ENCODE data around the gene HORMAD2.

HORMAD2 gene

DNA sequence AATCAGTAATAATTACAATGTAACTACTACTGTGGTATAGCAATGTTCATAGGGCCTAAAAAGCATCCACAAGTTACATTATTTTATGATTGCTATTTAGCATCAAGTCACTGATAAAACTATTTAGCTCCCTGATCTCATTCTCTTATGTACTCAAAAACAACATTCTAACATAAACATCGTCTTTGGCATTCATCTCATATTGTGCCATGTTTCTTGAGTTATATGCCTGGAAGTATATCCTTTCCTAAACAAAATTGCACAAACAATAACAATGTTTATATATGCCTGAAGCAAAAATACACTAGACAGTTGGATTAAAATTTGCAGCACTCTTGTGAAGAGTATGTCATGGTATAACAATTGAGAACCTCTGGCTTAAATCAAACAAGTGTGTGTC lies 34.1 kb downstream of the HORMAD2 start:
- TF ChIP-seq, protein P1, sequence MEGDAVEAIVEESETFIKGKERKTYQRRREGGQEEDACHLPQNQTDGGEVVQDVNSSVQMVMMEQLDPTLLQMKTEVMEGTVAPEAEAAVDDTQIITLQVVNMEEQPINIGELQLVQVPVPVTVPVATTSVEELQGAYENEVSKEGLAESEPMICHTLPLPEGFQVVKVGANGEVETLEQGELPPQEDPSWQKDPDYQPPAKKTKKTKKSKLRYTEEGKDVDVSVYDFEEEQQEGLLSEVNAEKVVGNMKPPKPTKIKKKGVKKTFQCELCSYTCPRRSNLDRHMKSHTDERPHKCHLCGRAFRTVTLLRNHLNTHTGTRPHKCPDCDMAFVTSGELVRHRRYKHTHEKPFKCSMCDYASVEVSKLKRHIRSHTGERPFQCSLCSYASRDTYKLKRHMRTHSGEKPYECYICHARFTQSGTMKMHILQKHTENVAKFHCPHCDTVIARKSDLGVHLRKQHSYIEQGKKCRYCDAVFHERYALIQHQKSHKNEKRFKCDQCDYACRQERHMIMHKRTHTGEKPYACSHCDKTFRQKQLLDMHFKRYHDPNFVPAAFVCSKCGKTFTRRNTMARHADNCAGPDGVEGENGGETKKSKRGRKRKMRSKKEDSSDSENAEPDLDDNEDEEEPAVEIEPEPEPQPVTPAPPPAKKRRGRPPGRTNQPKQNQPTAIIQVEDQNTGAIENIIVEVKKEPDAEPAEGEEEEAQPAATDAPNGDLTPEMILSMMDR (IDR thresholded peaks at IDR 0.05; ENCODE audit: low read depth, low read length) = no peak
- H3K4me3 ChIP-seq (ENCODE audit: low read depth, low read length) = no peak overlapping the region
- no peak for DNase-seq (ENCODE audit: low read depth, low spot score)
- in situ Hi-C loops (cut with HindIII; ENCODE audit: low sequenced_read_pairs) = no loop called here

DNA sequence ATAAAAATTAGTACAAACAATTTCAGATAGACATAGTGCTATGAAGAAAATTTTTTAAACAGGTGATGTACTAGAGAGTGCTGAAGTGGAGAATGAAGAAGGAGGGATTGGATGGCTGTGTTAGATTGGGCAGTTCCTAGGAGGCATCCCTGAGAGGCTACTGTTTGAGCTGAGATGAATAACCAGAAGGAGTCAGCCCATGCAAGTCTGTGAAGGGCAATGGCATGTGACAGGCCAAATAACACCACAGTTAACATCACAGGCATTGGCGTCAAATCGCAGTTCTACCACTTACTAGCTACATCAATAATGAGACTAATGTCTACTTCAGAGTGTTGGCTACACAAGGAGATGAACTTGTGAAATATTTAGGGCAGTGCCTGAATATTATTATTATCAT lies 35.4 kb downstream of the HORMAD2 start:
- in situ Hi-C loops (cut with HindIII; ENCODE audit: low sequenced_read_pairs) = no loop called here
- TF ChIP-seq, protein P1 (IDR thresholded peaks at IDR 0.05; ENCODE audit: low read depth, low read length) = no peak
- no peak overlapping the region for H3K4me3 ChIP-seq (ENCODE audit: low read depth, low read length)
- no peak for DNase-seq (ENCODE audit: low read depth, low spot score)

DNA sequence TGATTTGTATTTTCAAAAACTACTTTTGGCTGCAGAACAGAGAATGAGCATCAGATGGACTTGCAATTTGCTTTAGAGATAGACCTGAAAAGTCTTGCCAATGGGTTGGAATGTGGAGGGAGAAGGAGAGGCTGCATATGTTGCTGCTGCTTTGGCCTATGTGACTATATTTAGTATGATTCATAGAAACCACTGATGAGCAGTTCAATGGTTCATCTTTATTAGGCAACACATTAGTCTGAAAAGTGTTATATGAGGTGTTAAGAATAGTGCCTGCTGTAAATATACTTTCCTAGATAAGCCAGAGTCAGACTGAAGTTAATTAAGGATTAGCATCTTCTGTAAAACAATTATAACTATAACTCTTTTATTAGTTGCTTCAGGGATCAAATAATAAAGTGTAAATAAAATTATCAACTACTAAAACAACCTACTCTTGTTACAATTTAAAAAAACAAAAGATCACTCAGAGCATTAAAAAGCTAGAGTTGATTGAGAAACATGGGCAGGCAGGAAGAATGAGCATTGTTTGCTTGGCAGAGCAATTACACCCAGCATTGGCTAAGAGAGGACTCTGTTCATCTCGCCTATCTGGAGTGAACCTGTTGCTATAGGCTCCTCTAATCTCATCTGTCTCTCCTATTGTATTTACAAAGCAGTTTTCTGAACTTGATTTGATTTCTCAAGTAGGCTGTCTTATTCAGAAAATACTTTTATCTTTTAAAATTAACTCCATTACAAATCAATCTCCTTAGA lies 36.3 kb downstream of the HORMAD2 start:
- H3K4me3 ChIP-seq (ENCODE audit: low read depth, low read length) = no peak overlapping the region
- peak; percentile 64 for DNase-seq (ENCODE audit: low read depth, low spot score)
- in situ Hi-C loops (cut with HindIII; ENCODE audit: low sequenced_read_pairs) = no loop called here
- TF ChIP-seq, protein P1 (IDR thresholded peaks at IDR 0.05; ENCODE audit: low read depth, low read length) = no peak

DNA sequence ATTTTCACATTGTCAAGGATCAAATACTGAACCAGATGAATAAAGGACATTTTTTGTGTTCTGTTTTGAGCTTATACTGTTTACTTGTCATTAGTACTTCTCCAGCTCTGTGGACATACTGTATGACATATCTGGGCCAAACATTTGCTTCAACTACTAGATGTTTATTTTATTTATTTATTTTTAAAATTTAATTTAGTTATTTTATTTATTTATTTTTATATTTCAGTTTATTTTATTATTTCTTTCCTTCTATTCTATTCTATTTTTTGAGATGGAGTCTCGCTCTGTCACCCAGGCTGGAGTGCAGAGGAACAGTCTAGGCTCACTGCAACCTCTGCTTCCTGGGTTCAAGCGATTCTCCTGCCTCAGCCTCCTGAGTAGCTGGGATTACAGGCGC lies 37.0 kb downstream of the HORMAD2 start:
- no peak for DNase-seq (ENCODE audit: low read depth, low spot score)
- H3K4me3 ChIP-seq (ENCODE audit: low read depth, low read length) = no peak overlapping the region
- TF ChIP-seq, protein P1 (IDR thresholded peaks at IDR 0.05; ENCODE audit: low read depth, low read length) = no peak
- in situ Hi-C loops (cut with HindIII; ENCODE audit: low sequenced_read_pairs) = no loop called here

DNA sequence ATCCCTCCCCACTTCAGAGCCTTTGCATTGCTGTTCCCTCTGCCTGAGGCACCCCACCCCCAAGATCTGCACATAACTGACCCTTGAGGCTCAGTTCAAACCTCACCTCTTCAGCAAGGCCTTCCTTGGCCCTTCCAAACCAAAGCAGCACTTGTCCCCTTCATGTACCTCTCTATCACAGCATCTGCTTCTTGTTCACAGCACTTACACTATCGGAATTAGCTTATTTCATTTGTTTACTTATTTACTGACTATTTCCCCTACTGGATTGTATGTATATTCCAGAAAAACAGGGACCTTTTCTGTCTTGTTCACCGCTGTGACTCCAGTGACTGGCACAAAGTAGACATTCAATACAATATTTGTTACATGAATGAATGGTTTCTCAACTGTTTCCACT lies 38.0 kb downstream of the HORMAD2 start:
- no peak for DNase-seq (ENCODE audit: low read depth, low spot score)
- no peak overlapping the region for H3K4me3 ChIP-seq (ENCODE audit: low read depth, low read length)
- TF ChIP-seq, protein P1 (IDR thresholded peaks at IDR 0.05; ENCODE audit: low read depth, low read length) = no peak
- in situ Hi-C loops (cut with HindIII; ENCODE audit: low sequenced_read_pairs) = no loop called here

DNA sequence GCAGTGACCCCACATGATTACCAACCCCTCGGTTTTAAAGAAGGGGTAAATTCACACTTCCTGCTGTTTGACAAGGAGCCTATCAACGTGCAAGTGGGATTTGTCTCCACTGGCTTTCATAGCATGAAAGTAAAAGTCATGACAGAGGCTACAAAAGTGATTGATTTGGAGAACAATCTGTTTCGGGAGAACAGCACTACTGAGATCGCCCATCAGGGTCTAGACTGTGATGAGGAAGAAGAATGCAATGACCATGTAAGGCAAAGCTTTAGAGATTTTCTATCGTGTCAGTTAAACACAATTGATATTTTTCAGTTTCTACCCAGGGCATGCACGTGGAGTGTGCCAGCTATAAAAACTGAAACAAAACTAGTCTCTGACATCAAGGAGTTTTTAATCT lies 41.7 kb downstream of the HORMAD2 start:
- in situ Hi-C loops (cut with HindIII; ENCODE audit: low sequenced_read_pairs) = no loop called here
- no peak overlapping the region for H3K4me3 ChIP-seq (ENCODE audit: low read depth, low read length)
- no peak for DNase-seq (ENCODE audit: low read depth, low spot score)
- TF ChIP-seq, protein P1 (IDR thresholded peaks at IDR 0.05; ENCODE audit: low read depth, low read length) = no peak

Measured in astrocyte of the spinal cord (primary cell).